H1 (cell line): Measurements from ENCODE around the gene CCL17.

Source experiments
- CTCF ChIP-seq, 3 experiments: IDR thresholded peaks; 1 replicate in 2 of 3; 2 replicates in 1 of 3; pipeline versions ENCODE4 v1.5.1 to v1.6.1; 2011; ENCODE audit warnings: low read length in 3 of 3, mild to moderate bottlenecking in 3 of 3, inconsistent platforms in 2 of 3, low read depth in 1 of 3, moderate library complexity in 1 of 3; ENCODE audit not compliant: insufficient read depth in 1 of 3; ENCODE audit errors: control extremely low read depth in 1 of 3
- EGR1 ChIP-seq: IDR thresholded peaks from 2 replicates; pipeline ENCODE4 v1.6.1; 2011; ENCODE audit warnings: low read depth, low read length, borderline replicate concordance
- EP300 ChIP-seq, 2 experiments: IDR thresholded peaks; 1 replicate in 1 of 2; 2 replicates in 1 of 2; pipeline ENCODE4 v1.6.1; 2011 to 2012; ENCODE audit warnings: low read depth in 2 of 2, low read length in 2 of 2, mild to moderate bottlenecking in 2 of 2, borderline replicate concordance in 1 of 2, inconsistent platforms in 1 of 2, moderate library complexity in 1 of 2
- PHF8 ChIP-seq: fragments of 200-600 bp; sonication (generic); conservative IDR thresholded peaks from 2 replicates; pipeline ENCODE4 v1.7.1; 2012; ENCODE audit warnings: low read depth, mild to moderate bottlenecking, inconsistent platforms, low read length, moderate library complexity
- POLR2A ChIP-seq, 2 experiments: IDR thresholded peaks; 1 replicate in 1 of 2; 2 replicates in 1 of 2; pipeline ENCODE4 v1.6.1; 2011; ENCODE audit warnings: low read depth in 2 of 2, low read length in 2 of 2, mild to moderate bottlenecking in 2 of 2; ENCODE audit errors: control extremely low read depth in 1 of 2
- POLR2AphosphoS5 ChIP-seq: IDR thresholded peaks from 2 replicates; pipeline ENCODE4 v1.6.1; 2011; ENCODE audit warnings: low read depth, low read length
- RAD21 ChIP-seq, 2 experiments: IDR thresholded peaks in 1 of 2; conservative IDR thresholded peaks in 1 of 2; 2 replicates each; pipeline ENCODE4 v1.6.1; 2011; ENCODE audit warnings: low read depth in 2 of 2, low read length in 2 of 2, improper control_type of control experiment in 1 of 2, inconsistent platforms in 1 of 2, mild to moderate bottlenecking in 1 of 2, moderate library complexity in 1 of 2
- TF ChIP-seq, protein P1 (sequence below): IDR thresholded peaks from 2 replicates; pipeline ENCODE4 v1.6.1; 2011; ENCODE audit warnings: low read length, improper control_type of control experiment

- TF ChIP-seq EGR1 (no peak), CTCF (IDR thresholded peaks at IDR 0.05; ENCODE audit: control extremely low read depth in 1 of 3, insufficient read depth in 1 of 3, low read depth in 1 of 3, low read length in 3 of 3) (no peak), RAD21 (IDR thresholded peaks at IDR 0.05 in 1 of 2, conservative IDR thresholded peaks at IDR 0.05 in 1 of 2; ENCODE audit: low read depth in 2 of 2, low read length in 2 of 2) (no peak), EP300 (IDR thresholded peaks at IDR 0.05; ENCODE audit: borderline replicate concordance in 1 of 2, low read depth in 2 of 2, low read length in 2 of 2) (no peak), POLR2A (IDR thresholded peaks at IDR 0.05; ENCODE audit: control extremely low read depth in 1 of 2, low read depth in 2 of 2, low read length in 2 of 2) (no peak), PHF8 (no peak), POLR2AphosphoS5 (no peak)
- TF ChIP-seq, protein P1, sequence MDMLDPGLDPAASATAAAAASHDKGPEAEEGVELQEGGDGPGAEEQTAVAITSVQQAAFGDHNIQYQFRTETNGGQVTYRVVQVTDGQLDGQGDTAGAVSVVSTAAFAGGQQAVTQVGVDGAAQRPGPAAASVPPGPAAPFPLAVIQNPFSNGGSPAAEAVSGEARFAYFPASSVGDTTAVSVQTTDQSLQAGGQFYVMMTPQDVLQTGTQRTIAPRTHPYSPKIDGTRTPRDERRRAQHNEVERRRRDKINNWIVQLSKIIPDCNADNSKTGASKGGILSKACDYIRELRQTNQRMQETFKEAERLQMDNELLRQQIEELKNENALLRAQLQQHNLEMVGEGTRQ, result no peak
These were observed 21.0 kb upstream of the CCL17 start for GRCh38 chr16:57383276-57384247.
